Measurements from ENCODE around the gene SNUPN.
"Not testable (repeated sequence)": the region's sequence is repeated elsewhere in the genome, so short reads cannot be mapped to it uniquely, and the experiment has no call there.

The SNUPN gene

GRCh38 chr15:75653347-75653913 lies 27.9 kb upstream of the SNUPN start:
- DNase-seq: no peak

GRCh38 chr15:75651810-75652543 lies 26.5 kb upstream of the SNUPN start:
- no peak for DNase-seq

GRCh38 chr15:75650908-75651809 lies 25.6 kb upstream of the SNUPN start:
- no peak for DNase-seq

- no peak for DNase-seq
Measured at GRCh38 chr15:75649848-75650247, 24.3 kb upstream of the SNUPN start.

DNA sequence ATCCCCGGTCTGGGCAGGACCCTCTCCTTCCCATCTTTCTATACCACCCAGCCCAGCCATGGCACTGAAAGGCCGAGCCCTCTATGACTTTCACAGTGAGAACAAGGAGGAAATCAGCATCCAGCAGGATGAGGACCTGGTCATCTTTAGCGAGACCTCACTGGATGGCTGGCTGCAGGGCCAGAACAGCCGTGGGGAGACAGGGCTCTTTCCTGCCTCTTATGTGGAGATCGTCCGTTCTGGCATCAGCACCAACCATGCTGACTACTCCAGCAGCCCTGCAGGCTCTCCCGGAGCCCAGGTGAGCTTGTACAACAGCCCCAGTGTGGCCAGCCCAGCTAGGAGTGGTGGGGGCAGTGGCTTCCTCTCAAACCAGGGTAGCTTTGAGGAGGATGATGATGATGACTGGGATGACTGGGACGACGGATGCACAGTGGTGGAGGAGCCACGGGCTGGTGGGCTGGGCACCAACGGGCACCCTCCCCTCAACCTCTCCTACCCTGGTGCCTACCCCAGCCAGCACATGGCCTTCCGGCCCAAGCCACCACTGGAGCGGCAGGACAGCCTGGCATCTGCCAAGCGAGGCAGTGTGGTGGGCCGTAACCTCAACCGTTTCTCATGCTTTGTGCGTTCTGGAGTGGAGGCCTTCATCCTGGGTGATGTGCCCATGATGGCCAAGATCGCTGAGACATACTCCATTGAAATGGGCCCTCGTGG lies 23.7 kb upstream of the SNUPN start:
- no peak for DNase-seq

GRCh38 chr15:75648156-75649000 lies 22.9 kb upstream of the SNUPN start:
- DNase-seq: no peak

DNA sequence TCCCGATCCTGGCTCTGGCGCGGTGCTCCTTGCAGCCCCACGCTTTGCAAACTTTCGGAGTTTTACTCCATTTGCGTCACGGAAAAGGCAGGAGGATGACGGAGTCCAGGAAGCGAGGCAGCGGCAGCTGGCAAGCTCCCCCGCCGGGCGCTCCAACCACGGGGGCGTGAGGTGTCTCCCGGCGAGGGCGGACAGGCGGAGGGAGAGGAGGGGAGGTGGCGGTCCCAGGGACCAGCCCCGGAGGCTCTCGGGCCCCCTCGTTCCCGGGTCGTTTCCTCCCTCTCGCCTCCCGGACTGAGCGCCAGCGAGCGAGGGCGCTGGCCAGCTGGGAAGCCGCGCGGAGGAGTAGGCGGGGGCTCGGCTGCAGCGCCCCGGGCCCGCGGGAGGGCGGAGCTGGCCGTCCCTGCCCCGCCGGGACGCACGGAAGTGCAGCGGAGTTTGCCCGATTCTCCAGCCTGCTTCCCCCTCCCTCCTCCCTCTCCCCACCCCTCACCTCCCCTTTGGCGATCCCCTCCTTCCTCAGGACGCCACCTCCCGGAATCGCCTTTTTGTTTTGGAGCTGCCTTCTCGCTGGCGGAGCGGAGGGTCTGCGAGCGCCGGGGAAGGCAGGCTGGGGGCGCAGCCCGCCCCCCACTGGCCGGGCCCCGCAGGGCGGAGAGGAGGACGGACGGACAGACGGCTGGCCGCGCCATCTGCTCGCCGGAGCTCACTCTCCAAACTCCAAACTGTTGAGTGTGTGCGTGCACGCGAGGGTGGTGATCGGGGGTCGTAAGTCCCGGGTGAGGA lies 22.0 kb upstream of the SNUPN start, which contains the start of gene SNX33:
Gene SNX33 (plus strand): TSS at position 543 of the 786 bp plus-strand sequence. CDS start 1,191 bp downstream, outside the sequence.
- peak; percentile 15 to 49 for DNase-seq

DNA sequence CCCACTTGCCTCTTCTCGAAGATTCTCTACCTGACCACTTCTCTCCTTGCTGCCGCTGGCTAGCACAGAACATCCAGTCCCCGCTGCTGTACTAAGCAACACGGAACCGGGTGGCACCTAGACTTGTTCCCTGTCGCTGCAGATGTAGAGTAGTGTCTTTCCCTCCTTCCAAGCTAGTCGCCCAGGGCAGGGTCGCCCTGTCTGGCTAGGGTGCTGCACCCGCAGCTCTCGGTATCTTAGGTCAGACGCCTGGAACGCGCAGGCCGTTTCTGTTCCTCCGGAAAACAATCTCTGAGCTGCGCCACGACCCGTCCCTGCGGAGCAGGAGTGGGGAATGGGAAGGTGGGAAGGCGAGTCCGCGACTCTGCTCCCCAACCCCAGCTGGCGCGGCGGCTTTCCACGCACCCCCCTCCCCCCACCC lies 21.4 kb upstream of the SNUPN start:
- DNase-seq: no peak

GRCh38 chr15:75646112-75646943 lies 20.8 kb upstream of the SNUPN start:
- no peak for DNase-seq

- DNase-seq: no peak
Measured at GRCh38 chr15:75644376-75644775, 18.9 kb upstream of the SNUPN start.

GRCh38 chr15:75641603-75642002 lies 16.1 kb upstream of the SNUPN start:
- DNase-seq: no peak

- no peak for DNase-seq
Measured at GRCh38 chr15:75641179-75641503, 15.6 kb upstream of the SNUPN start.

- DNase-seq: peak; percentile 47 to 75
Measured at GRCh38 chr15:75640483-75641178, 15.1 kb upstream of the SNUPN start.

DNA sequence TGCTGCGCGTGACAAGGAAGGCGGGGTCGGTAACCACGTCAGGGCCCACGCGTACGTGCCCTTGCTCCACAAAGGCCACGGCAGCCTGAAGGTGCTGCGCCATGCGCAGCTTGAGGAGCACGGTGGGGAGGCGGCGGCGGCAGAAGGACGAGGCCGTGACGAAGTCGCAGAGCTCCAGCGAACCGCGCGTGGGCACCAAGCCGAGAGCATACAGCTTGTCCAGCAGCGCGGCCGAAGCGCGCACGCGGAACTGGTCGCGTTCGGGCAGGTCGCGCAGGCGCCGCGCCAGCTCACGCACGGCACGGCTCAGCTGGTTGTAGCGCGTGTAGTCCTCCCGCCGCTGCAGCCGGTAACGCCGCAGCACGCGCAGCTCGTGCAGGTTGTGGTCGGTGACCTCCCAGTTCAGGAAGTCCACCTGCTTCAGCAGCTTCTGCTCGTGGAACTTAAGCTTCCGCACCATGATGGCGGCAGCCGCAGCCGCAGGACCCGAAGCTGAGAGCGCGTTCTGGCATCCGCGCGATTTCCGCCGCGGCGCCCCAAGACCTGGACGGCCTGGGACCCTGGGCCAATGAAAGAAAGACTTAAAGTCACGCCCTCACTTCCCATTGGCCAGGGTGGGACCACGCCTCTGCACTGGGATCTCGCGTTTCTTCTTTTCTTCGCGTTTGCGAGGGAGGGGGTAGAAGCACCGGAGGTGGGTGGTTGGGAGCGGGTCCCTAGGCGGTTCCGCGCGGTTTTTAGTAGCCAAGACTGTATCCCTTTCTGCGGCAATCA lies 14.4 kb upstream of the SNUPN start, which contains the start of gene IMP3:
Gene IMP3 (minus strand): TSS at position 516 of the 774 bp plus-strand sequence. CDS start 56 bp downstream, at position 460.
- DNase-seq: peak; percentile 91 to 95

GRCh38 chr15:75639191-75639708 lies 13.7 kb upstream of the SNUPN start:
- DNase-seq: no peak

GRCh38 chr15:75637245-75638009 lies 11.9 kb upstream of the SNUPN start:
- DNase-seq: no peak

DNA sequence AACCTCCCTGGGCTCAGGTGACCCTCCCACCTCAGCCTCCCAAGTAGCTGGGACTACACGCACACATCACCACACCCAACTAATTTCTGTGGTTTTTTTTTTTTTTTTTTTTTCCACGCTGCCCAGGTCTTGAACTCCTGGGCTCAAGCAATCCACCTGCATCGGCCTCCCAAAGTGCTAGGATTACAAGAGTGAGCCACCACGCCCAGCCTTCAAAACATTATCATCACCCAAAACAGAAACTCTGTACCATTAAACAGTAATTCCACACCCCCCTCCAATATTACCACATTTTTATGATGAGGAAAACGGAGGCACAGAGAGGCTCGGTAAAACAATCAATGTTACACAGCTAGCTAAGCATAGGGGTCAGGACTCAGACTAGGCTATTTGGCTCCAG lies 10.5 kb upstream of the SNUPN start:
- no peak for DNase-seq

DNA sequence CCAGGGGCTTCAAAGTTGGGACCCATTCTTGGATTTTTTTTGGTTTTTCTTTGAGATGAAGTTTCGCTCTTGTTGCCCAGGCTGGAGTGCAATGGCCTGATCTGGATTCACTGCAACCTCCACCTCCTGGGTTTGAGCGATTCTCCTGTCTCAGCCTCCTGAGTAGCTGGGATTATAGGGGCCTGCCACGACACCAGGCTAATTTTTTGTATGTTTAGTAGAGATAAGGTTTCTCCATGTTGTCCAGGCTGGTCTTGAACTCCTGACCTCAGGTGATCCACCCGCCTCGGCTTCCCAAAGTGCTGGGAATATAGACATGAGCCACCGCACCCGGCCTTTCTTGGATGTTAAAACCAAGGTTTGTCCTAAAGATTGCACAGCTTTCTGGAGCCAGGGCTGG lies 8.4 kb upstream of the SNUPN start:
- not testable (repeated sequence) for DNase-seq
